ENCODE measurements around the gene FNBP1L. TPM values are rescaled to one million over a fixed set of nuclear protein-coding genes. Genes with fewer than 3 reads are reported as not detected.

The FNBP1L gene
- total RNA-seq, 1 donor from 2014 or later = 40.6 TPM

DNA sequence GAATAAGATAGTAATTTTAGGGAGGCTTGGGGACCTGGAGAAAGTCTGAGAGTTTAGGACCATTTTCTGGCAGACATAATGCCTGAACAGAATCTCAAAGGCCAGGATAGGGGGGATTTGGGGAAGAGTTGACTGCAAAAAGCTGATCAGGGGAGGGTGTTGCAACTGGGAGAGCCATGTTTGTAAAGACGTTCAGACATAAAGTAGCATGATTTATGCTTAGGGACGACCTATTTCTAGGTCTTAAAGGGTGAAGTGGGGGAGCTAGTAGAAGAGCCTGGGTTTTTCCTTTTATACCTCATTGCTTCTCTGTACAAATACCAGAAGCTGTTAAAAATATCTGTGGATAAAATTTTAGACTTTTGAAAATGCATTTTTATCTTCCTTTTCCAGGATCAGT lies 51.2 kb downstream of the FNBP1L start:
- Histone ChIP-seq H3K27ac (no peak overlapping the region), H3K9me3 (no peaks in the 10 kb centered on the region), H3K4me1 (no peaks in the 10 kb centered on the region), H3K36me3 (no peaks in the 10 kb centered on the region), H3K4me3 (no peak overlapping the region), H3K27me3 (ENCODE audit: low read depth) (no peaks in the 10 kb centered on the region)
- ATAC-seq (no peak), DNase-seq (no peak)
- intact Hi-C loops (cut with DNase I) = no loop called here
- TF ChIP-seq, protein P1, sequence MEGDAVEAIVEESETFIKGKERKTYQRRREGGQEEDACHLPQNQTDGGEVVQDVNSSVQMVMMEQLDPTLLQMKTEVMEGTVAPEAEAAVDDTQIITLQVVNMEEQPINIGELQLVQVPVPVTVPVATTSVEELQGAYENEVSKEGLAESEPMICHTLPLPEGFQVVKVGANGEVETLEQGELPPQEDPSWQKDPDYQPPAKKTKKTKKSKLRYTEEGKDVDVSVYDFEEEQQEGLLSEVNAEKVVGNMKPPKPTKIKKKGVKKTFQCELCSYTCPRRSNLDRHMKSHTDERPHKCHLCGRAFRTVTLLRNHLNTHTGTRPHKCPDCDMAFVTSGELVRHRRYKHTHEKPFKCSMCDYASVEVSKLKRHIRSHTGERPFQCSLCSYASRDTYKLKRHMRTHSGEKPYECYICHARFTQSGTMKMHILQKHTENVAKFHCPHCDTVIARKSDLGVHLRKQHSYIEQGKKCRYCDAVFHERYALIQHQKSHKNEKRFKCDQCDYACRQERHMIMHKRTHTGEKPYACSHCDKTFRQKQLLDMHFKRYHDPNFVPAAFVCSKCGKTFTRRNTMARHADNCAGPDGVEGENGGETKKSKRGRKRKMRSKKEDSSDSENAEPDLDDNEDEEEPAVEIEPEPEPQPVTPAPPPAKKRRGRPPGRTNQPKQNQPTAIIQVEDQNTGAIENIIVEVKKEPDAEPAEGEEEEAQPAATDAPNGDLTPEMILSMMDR (IDR thresholded peaks at IDR 0.05) = no peak

DNA sequence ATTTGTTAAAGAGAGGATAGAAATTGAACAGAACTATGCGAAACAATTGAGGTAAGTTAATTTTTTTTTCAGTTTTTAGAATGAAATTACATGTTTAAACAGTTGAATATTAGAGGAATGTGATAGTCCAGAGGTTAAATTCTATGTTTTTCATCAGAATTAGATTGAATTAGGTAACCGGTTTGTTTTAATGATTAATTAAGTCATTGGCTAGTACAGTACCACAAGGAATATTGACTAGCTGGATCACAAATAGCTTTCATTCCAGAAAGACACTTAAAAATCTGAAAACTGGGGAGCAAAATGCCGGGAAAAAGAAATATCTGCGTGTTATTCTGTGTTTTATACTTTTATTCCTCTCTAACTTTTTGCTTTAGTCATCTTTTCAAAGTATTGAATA lies 51.6 kb downstream of the FNBP1L start:
- DNase-seq (no peak), ATAC-seq (no peak)
- Histone ChIP-seq H3K4me3 (no peak overlapping the region), H3K9me3 (no peaks in the 10 kb centered on the region), H3K36me3 (no peaks in the 10 kb centered on the region), H3K27me3 (ENCODE audit: low read depth) (no peaks in the 10 kb centered on the region), H3K27ac (no peak overlapping the region), H3K4me1 (no peaks in the 10 kb centered on the region)
- TF ChIP-seq, protein P1 (IDR thresholded peaks at IDR 0.05) = no peak
- intact Hi-C loops (cut with DNase I) = no loop called here

DNA sequence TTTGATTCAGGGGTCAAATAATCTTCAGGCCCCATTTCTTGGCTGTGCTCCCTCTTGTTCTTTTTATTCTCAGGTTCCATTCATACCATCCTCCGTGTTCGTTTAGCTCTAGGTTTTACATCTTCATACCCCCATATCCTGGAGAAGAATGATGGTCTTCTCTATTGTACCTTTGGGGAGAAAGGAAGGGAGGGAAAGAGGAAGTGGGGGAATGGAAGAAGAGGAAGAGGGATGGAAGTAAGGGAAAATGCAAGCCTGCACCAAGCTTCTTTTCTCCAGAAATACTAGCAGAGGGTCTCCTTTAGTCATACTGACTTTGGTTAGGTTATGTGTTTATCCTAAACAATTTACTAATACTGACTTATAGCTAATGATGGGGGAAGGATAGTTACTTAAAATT lies 52.4 kb downstream of the FNBP1L start:
- Histone ChIP-seq H3K4me1 (no peaks in the 10 kb centered on the region), H3K27me3 (ENCODE audit: low read depth) (no peaks in the 10 kb centered on the region), H3K36me3 (no peaks in the 10 kb centered on the region), H3K9me3 (no peaks in the 10 kb centered on the region), H3K27ac (no peak overlapping the region), H3K4me3 (no peak overlapping the region)
- intact Hi-C loops (cut with DNase I) = no loop called here
- ATAC-seq = no peak
- no peak for DNase-seq
- TF ChIP-seq, protein P1 (IDR thresholded peaks at IDR 0.05) = no peak

DNA sequence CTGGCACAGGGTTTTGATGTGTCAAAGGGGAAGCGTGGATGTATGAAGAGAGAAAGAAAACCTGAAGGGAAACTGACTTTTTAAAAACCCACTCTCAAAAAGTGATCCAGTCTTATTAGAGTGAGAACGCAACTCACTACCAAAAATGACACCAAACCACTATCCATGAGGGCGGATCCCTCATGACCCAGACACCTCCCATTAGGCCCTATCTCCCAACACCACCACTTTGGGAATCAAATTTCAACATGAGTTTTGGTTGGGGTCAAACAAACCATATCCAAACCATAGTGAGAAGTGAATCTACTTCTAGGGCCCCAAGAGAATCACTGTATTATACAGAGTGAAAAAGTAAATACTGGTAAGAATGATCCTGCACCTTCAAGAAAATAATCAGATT lies 53.5 kb downstream of the FNBP1L start:
- Histone ChIP-seq H3K9me3 (no peaks in the 10 kb centered on the region), H3K27ac (no peak overlapping the region), H3K4me3 (no peak overlapping the region), H3K4me1 (peaks cover 7% of the 10 kb centered on the region), H3K27me3 (ENCODE audit: low read depth) (no peaks in the 10 kb centered on the region), H3K36me3 (no peaks in the 10 kb centered on the region)
- ATAC-seq = no peak
- DNase-seq = no peak
- intact Hi-C loops (cut with DNase I) = no loop called here
- TF ChIP-seq, protein P1 (IDR thresholded peaks at IDR 0.05) = no peak

DNA sequence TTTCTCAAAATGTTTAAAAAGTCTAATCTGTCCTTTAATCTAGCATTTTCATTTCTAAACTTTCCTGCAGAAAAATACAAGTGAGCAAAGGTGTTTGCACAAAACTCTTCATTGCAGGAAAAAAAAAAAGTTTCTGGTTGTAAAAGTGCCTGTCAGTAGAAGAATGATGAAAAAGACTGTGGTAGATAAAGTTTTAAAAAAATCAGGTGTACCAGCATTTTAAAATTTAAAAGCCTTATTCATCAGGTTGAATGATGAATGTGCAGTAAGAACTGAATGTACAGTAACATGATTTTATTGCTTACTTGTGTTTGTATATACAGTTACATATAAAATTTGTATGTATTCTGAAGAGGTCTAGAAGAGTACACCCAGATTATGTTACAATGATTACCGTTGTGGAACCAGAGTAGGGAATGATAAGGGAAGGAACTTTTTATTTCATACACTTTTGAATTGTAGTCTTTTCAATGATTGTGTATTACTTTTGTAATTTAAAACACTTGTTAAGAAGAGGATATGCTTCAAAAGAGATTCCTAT lies 54.0 kb downstream of the FNBP1L start:
- TF ChIP-seq, protein P1 (IDR thresholded peaks at IDR 0.05) = no peak
- intact Hi-C loops (cut with DNase I) = no loop called here
- Histone ChIP-seq H3K27me3 (ENCODE audit: low read depth) (no peaks in the 10 kb centered on the region), H3K4me1 (peaks cover 7% of the 10 kb centered on the region), H3K4me3 (no peak overlapping the region), H3K36me3 (no peaks in the 10 kb centered on the region), H3K27ac (no peak overlapping the region), H3K9me3 (no peaks in the 10 kb centered on the region)
- DNase-seq (no peak), ATAC-seq (no peak)

DNA sequence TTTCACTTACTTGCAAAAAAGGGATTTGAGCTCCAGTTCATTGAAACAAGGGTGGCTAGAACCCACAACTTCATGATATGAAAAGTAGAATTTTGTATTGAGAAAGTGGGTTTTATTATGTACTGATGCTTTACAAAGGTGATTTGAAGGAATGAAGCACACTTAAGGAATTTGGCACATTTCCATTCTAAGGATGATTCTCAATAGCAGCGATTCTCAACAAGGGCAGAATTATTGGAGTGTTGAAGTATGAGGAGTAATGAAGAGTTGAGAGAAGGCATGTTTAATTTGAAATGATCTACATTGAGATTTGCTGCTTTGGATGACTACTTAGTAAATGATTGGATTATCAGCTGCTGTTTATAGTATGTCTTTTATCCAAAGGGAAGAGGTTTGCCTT lies 54.7 kb downstream of the FNBP1L start:
- H3K9me3 ChIP-seq = no peaks in the 10 kb centered on the region
- H3K4me1 ChIP-seq = peaks cover 7% of the 10 kb centered on the region
- no peak for DNase-seq
- H3K27ac ChIP-seq = no peak overlapping the region
- H3K4me3 ChIP-seq = no peak overlapping the region
- no peak for ATAC-seq
- no peaks in the 10 kb centered on the region for H3K27me3 ChIP-seq (ENCODE audit: low read depth)
- intact Hi-C loops (cut with DNase I) = no loop called here
- no peaks in the 10 kb centered on the region for H3K36me3 ChIP-seq
- TF ChIP-seq, protein P1 (IDR thresholded peaks at IDR 0.05) = no peak

All from lower lobe of right lung (tissue), 2 donors.